KBM-7 (cell line): Measurements from ENCODE around the gene ZSCAN10.
"Not testable (repeated sequence)": the region's sequence is repeated elsewhere in the genome, so short reads cannot be mapped to it uniquely, and the experiment has no call there.

Experiments used
- DNase-seq: peaks from one replicate; pipeline ENCODE4 v3.0.0-alpha.2; 2015
- in situ Hi-C: fragments of 300-500 bp; cut with MboI; formaldehyde crosslinking; loops from 2 replicates; pipeline ENCODE4 v1.14.3; 2020; ENCODE audit warnings: low sequenced_read_pairs, low pct_unique_long_range_greater_than_20kb, mixed read lengths

The ZSCAN10 gene

DNA sequence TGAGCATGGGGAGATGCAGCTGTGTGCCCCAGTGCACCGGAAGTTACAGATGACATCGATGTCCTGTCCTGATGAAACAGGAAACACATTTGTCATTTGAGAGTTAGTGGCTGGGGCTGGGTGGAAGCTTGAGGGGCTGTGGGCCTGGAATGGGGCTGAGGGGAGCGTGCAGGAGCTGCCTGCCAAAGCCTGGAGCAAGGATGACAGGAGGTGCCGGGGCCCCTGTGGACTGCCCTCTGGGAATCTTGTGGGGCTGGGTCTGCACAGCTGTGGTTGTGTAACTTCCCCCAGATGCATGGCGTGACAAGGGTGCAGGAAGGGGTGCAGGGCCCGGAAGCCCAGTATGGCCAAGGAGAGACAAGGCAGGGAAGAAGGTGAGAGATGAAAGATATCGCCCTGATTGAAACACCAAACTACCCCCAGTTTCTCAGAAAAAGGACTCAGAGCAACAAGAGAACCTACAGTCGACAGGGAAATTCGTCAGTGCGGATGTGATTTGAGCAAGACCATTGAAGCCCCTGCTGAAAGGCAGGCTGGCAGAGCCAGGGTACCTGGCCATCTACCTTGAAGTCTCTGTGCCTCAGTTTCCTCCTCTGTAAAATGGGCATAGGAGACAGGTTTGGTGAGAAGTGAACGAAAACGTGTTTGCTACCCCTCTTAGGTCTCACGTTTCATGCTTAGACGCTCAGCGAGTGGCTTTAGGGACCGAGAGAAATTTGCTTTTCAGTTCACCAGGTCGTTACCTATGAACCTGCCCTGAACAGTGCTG, 43.9 kb downstream of the ZSCAN10 start:
- DNase-seq, result peak; percentile 77
- in situ Hi-C loops, result no loop called here

DNA sequence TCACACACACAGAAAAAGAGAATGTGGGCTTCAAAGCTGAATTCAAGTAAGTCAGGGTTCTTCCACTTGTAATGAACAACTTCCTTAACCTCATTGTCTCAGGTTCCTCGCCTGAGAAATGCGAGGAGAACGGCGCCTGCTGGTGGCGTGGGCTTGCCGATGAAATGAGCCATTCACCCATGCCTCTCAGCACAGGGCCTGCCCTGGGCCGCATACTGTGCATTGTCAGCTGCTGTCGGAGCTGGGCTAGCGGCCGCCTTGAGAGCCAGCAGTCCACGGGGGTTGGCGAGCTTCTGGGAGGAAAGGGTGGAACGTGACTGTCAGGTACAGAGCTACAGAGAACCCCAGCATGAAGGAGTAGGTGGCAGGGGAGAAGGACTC, 45.8 kb downstream of the ZSCAN10 start:
- DNase-seq, in situ Hi-C loops: not testable (repeated sequence)

DNA sequence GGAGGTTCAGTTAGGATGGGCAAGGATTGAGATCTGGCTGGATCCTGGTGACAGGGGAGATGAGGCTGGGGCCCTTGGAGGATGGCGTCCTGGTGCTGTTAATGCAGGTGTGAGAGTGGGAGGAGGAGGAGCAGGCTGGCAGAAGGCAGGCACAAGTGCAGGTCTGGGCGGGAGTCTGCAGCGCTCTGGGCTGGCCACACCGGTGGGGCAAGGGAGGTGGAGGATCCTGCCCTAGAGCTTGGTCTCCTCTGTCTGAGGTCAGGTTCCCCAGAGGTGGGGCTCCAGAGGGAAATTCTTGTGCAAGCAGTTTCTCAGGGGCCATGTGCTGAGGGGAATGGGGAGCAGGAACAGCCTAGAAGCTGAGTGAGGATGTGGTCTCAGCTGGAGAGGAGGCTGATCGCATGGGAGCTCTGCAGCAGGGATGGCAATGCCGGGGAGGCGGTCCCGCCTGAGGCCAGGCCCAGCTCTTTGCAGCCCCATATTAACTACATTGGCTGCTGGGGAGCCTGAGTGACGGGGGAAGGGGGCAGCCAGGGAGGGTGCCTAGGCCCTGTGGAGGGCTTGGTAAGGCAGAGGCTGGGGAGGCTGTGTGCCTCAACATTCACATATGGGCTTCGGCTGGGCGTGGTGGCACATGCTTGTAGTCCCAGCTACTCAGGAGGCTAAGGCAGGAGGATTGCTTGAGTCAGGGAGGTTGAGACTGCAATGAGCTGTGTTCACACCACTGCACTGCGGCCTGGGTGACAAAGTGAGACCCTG, 46.3 kb downstream of the ZSCAN10 start:
- in situ Hi-C loops, result not testable (repeated sequence)

GRCh38 chr16:3051494-3051893, 47.6 kb downstream of the ZSCAN10 start:
- DNase-seq, result no peak
- in situ Hi-C loops, result no loop called here

More for the DNA sequence above, 46.3 kb downstream of the ZSCAN10 start:
- DNase-seq, result not testable (repeated sequence)

DNA sequence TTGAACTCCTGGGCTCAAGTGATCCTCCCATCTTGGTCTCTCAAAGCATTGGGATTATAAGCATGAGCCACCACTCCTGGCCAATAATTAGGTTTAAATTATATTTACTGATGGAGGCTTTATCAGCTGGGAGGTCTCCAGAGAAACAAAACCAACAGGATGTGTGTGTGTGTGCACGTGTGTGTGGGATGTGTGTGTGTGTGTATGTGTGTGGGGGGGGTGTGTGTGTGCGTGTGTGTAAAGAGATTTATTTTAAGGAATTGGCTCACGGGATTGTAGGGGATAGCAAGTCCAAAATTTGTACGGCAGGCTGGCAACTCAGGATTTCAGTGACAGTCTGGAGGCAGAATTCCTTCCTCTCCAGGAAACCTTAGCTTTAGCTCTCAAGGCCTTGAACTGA, 48.1 kb downstream of the ZSCAN10 start:
- in situ Hi-C loops, result no loop called here
- DNase-seq, result no peak

GRCh38 chr16:3050487-3050886, 48.6 kb downstream of the ZSCAN10 start:
- DNase-seq, result peak; percentile 42
- in situ Hi-C loops, result no loop called here

DNA sequence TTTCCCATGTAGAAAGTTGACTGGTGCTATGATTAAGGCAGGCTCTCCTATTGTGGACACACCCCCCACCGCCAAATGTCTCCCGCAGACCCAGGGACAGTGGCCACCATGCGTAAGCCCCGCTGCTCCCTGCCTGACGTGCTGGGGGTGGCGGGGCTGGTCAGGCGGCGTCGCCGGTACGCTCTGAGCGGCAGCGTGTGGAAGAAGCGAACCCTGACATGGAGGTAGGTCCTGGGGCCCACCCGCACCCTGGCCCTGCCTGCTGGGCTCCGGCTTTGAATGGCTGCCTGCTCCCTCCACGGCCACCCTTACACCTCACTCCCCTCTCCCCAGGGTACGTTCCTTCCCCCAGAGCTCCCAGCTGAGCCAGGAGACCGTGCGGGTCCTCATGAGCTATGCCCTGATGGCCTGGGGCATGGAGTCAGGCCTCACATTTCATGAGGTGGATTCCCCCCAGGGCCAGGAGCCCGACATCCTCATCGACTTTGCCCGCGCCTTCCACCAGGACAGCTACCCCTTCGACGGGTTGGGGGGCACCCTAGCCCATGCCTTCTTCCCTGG, 49.1 kb downstream of the ZSCAN10 start:
- DNase-seq, result peak; percentile 19
- in situ Hi-C loops, result no loop called here

DNA sequence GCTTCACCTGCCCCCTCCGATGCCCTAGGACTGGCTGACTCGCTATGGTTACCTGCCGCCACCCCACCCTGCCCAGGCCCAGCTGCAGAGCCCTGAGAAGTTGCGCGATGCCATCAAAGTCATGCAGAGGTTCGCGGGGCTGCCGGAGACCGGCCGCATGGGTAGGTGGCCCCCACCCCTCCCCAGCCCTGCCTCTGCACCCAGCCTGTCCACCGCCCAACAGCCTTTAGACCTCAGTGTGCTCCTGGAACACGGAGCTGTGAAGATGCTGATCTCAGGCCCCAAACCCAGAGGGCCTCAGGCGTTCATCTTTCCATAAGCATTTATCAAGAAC, 51.7 kb downstream of the ZSCAN10 start:
- in situ Hi-C loops, result no loop called here
- no peak for DNase-seq

DNA sequence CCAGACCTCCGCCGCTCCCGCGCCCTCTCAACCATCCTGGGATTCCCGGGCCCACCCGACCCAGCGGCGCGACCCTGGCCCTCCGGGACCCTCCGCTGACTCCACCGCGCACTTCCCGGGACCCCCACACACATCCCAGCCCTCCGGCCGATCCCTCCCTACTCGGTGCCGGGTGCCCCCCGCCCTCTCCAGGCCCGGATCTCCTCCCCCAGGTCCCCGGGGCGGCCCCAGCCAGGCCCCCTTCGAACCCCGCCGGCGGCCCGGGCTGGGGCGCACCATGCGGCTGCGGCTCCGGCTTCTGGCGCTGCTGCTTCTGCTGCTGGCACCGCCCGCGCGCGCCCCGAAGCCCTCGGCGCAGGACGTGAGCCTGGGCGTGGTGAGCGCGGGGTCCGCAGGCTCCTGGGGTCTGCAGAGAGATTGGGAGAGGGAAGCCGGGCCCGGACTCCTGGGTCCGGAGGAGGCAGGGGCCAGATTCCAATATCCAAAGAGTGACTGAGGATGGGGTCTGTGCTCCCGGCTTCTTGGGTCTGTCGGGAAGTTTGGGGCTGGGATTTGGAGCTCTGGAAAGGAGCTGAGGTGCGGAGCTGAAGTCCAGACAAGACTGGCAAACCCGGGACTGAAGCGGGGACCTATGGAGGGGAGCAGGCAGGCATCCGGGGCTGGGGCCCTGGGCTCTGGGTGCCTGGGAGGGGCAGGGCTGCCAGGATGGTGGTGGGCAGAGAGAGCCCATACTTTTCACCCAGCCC, 52.3 kb downstream of the ZSCAN10 start:
- in situ Hi-C loops, result no loop called here
- DNase-seq, result no peak

DNA sequence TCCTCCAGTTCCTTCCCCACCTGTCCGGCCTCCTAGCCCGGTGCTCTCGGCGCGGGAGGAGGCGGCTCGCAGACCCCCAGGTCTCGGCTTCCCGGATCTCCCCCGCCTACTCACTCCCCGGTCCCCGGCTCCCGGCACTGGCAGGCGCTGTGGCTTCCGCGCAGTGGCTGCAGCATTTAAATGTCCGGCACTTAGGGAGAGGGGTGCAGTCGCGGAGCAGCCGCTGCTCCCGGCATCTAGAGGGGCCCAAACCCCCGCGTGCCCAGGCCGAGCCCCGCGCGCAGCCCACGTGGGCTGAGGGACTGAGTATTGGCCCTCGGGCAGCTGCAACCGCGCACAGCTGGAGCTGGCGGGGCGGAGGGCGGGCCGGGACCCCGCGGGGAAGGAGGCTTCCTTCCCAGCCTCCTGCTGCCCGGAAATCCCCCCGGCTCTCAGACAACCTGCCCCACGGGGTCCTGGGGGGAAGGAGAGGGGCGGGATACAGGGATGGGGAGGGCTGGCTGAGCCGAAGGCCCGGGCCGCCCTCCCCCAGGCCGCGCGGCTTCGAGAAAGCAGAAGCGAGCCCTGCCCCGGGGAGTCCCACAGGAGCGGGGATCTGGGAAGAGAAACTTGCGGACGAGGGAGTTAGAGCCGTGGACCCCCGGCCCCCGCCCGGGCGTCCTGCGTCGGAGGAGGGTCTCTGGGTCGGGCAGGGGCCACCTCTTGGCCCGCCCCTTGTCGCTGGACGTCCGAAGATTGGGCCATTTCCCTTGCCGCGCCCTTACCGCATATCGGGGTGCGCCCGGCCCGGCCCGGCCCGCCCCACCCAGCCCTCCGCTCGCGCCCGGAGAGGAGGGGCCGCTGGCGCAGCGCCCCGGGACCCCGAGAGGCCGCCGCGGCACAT, 53.1 kb downstream of the ZSCAN10 start, which contains the start of gene MMP25:
Gene MMP25 (plus strand): TSS at position 804 of the 883 bp plus-strand sequence. CDS start 357 bp downstream, outside the sequence.
- DNase-seq, result peak; percentile 59
- in situ Hi-C loops, result no loop called here

- no peak for DNase-seq
- in situ Hi-C loops, result no loop called here
Observed at GRCh38 chr16:3044708-3045107, 54.4 kb downstream of the ZSCAN10 start.

DNA sequence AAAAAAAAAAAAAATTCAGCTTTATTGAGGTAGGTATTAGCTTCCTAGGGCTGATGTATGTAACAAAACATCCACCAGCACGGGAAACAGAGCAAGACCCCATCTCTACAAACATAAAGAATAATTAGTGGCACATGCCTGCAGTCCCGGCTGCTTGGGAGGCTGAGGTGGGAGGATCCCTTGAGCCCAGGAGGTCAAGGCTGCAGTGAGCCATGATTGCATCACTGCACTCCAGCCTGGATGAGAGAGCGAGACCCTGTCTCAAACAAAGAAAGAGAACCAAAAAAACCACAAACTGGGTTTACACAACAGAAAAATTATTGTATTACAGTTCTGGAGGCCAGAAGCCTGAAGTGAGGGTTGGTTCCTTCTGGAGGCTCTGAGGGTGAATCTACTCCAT, 56.7 kb downstream of the ZSCAN10 start:
- in situ Hi-C loops, result no loop called here
- no peak for DNase-seq

GRCh38 chr16:3038896-3039295, 60.2 kb downstream of the ZSCAN10 start:
- DNase-seq, result no peak
- in situ Hi-C loops, result no loop called here
